OCI-LY1 (cell line): ENCODE data around the gene F7.

ENCODE experiments used
- CTCF ChIP-seq: fragments of 200-600 bp; sonication (generic), shearing (Covaris generic); IDR thresholded peaks from 2 replicates; pipeline ENCODE4 v1.5.1; 2017; ENCODE audit warnings: mild to moderate bottlenecking, antibody characterized with exemption, low read length, moderate library complexity, mixed read lengths
- EZH2 ChIP-seq: fragments of 200-600 bp; sonication (generic), shearing (Covaris generic); IDR thresholded peaks from 2 replicates; pipeline ENCODE4 v1.8.0; 2017; ENCODE audit warnings: borderline replicate concordance, mixed run types, mild to moderate bottlenecking, antibody characterized with exemption, low read length, moderate library complexity, mixed read lengths

- TF ChIP-seq CTCF, result no peak
- no peak for TF ChIP-seq EZH2
These were observed 23.2 kb upstream of the F7 start for GRCh38 chr13:113082198-113083021.
